ENCODE measurements around the gene RRP1B.
A peak's percentile ranks its signal among the peaks of the same experiment; 100 is the strongest.

RRP1B gene

GRCh38 chr21:43727519-43728153 is 68.3 kb downstream of the RRP1B start:
- DNase-seq: no peak

- DNase-seq: no peak
Measured at GRCh38 chr21:43728154-43728466, 68.8 kb downstream of the RRP1B start.

GRCh38 chr21:43728467-43729390 is 69.4 kb downstream of the RRP1B start:
- DNase-seq: peak; percentile 90

- no peak for DNase-seq
Measured at GRCh38 chr21:43731476-43731875, 72.1 kb downstream of the RRP1B start.

GRCh38 chr21:43731891-43732711 is 72.7 kb downstream of the RRP1B start:
- no peak for DNase-seq

GRCh38 chr21:43733060-43733459 is 73.7 kb downstream of the RRP1B start:
- DNase-seq: no peak

GRCh38 chr21:43733529-43734071 is 74.2 kb downstream of the RRP1B start:
- no peak for DNase-seq

GRCh38 chr21:43734131-43734927 is 75.0 kb downstream of the RRP1B start:
- DNase-seq: no peak

- DNase-seq: no peak
Measured at GRCh38 chr21:43734928-43735229, 75.5 kb downstream of the RRP1B start.

- no peak for DNase-seq
Measured at GRCh38 chr21:43735236-43736091, 76.1 kb downstream of the RRP1B start.

- DNase-seq: no peak
Measured at GRCh38 chr21:43736224-43736883, 77.0 kb downstream of the RRP1B start.

- no peak for DNase-seq
Measured at GRCh38 chr21:43737158-43737950, 78.0 kb downstream of the RRP1B start.

GRCh38 chr21:43739621-43740435 is 80.5 kb downstream of the RRP1B start:
- DNase-seq: no peak

GRCh38 chr21:43740497-43741156 is 81.3 kb downstream of the RRP1B start:
- no peak for DNase-seq

- DNase-seq: no peak
Measured at GRCh38 chr21:43741423-43742096, 82.2 kb downstream of the RRP1B start.

GRCh38 chr21:43743947-43744346 is 84.6 kb downstream of the RRP1B start:
- DNase-seq: no peak

- DNase-seq: no peak
Measured at GRCh38 chr21:43744725-43745124, 85.4 kb downstream of the RRP1B start.
